DOHH2 (cell line): ENCODE data around the gene PTPRK.

Experiments
- CTCF ChIP-seq: fragments of 200-600 bp; sonication (generic); IDR thresholded peaks from one replicate; pipeline ENCODE4 v1.5.1; 2014; ENCODE audit warnings: antibody characterized with exemption, mild to moderate bottlenecking, low read depth, low read length; ENCODE audit not compliant: poor library complexity, severe bottlenecking
- EZH2phosphoT487 ChIP-seq: fragments of 200-600 bp; sonication (generic); IDR thresholded peaks from 2 replicates; pipeline ENCODE4 v1.6.1; 2017; ENCODE audit warnings: borderline replicate concordance, mild to moderate bottlenecking, antibody characterized with exemption, low read length, moderate library complexity, mixed read lengths

DNA sequence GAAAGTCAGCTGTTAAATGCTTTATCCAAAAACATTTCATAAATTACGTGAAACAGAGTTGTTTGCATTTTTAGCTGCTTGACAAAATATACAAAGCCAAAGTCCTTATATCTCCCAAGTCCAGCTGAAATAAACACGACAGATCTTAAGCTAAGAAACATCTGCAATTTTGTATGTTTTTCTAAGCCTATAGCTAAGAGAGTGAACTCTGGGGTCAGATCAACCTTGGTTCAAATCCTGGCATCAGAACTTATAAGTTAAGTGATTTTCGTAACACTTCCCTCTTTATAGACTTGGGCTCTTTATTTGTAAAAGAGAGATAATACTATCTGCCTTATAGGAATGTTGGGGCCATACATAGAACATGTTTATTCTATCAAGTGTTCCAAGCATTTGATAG, 176.7 kb downstream of the PTPRK start:
- no peak for TF ChIP-seq CTCF
- no peak for TF ChIP-seq EZH2phosphoT487
